ENCODE results near the gene DNAJC21. TPM values are rescaled to one million over a fixed set of nuclear protein-coding genes. Genes with fewer than 3 reads are reported as not detected.
A peak's percentile ranks its signal among the peaks of the same experiment; 100 is the strongest.

Gene DNAJC21
- total and polyA plus RNA-seq, 9 of the 15 experiments (the other 6 are each of a cell fraction or from before 2014, with no cell fraction given) = 26.6 to 105 (median 70.7) TPM

- no TSS peak for BruUV-seq (replicated peaks)
- Histone ChIP-seq H3K4me2 (ENCODE audit: insufficient read depth, low read length) (peak overlapping the region; percentile 37; the same call in 1 of the 2 replicates), H3K27me3 (ENCODE audit: control insufficient read depth in 2 of 2, insufficient read depth in 2 of 2, low read length in 2 of 2) (no peaks in the 10 kb centered on the region), H4K20me1 (replicated peaks; ENCODE audit: control insufficient read depth, insufficient read depth, low read length) (no peaks in the 10 kb centered on the region), H3K4me1 (replicated peaks in 1 of 2; ENCODE audit: control insufficient read depth in 2 of 2, insufficient read depth in 2 of 2, low read length in 2 of 2) (peaks cover 15 to 24% of the 10 kb centered on the region in 2 experiments), H3K36me3 (ENCODE audit: control insufficient read depth, insufficient read depth, low read length) (peaks cover 93% of the 10 kb centered on the region), H2AFZ (ENCODE audit: low read depth, low read length) (no peak overlapping the region), H3K9me3 (replicated peaks; ENCODE audit: control insufficient read depth, insufficient read depth, low read depth, low read length) (no peaks in the 10 kb centered on the region), H3K4me3 (no peak overlapping the region), H3K9ac (ENCODE audit: insufficient read depth in 1 of 2, low read depth in 2 of 2, low read length in 2 of 2) (peak overlapping the region; percentile 18 to 59; a peak in 2 of 4 replicates), H3K9me1 (ENCODE audit: control insufficient read depth, insufficient read depth, low read length) (no peaks in the 10 kb centered on the region), H3K79me2 (ENCODE audit: control insufficient read depth, insufficient read depth, low read length) (peaks cover 70% of the 10 kb centered on the region), H3K27ac (ENCODE audit: extremely low read depth, low read depth, low read length) (peak overlapping the region; percentile 78)
- in situ Hi-C loops (cut with MboI) (loop anchor here (25.0 kb wide), 1 partner anchor 1462 kb away; no protein-coding TSS in a partner anchor), intact Hi-C loops (cut with micrococcal nuclease) (no loop called here)
- FAIRE-seq (peak; percentile 89), ATAC-seq (peak; percentile 88), DNase-seq (ENCODE audit: extremely low read depth in 1 of 4, low spot score in 3 of 4) (peak; percentile 54 to 93 (median 70))
- 22% methylated on average over 3 of the region's 3 CpGs for WGBS (ENCODE audit: insufficient coverage, low coverage, missing lambda C conversion rate)
- ChIA-PET POLR2A (interaction anchor here (0.6 to 4.2 kb wide), 6 partner anchors 8 to 197 kb away, joined by 3 to 37 read pairs (median 3); partner anchors contain the start of genes BRIX1 and RAD1), CTCF (ENCODE audit: low intra/inter-chr PET ratio) (no interaction called here)
- TF ChIP-seq SAP30 (IDR thresholded peaks at IDR 0.05; ENCODE audit: borderline replicate concordance, insufficient read depth, low read depth, low read length, poor library complexity, severe bottlenecking) = no peak
- TF ChIP-seq ZBTB40 (IDR thresholded peaks at IDR 0.05) = 0 out of 2 replicates have a peak, but pooled peaks have one; percentile 14
- TF ChIP-seq ZBTB40 (CRISPR knock-in tag; IDR thresholded peaks at IDR 0.05) = no peak
- no peak for TF ChIP-seq CBX3 (IDR thresholded peaks at IDR 0.05; ENCODE audit: borderline replicate concordance in 1 of 2, low read length in 2 of 2)
- 0 out of 2 replicates have a peak, but pooled peaks have one; percentile 17 for TF ChIP-seq PKNOX1 (IDR thresholded peaks at IDR 0.05)
- no peak for TF ChIP-seq MXI1 (IDR thresholded peaks at IDR 0.05; ENCODE audit: low read depth, low read length)
- no peak; the same call in 1 of the 2 replicates for TF ChIP-seq POLR2AphosphoS2 (IDR thresholded peaks at IDR 0.05; ENCODE audit: low read length)
- no peak for TF ChIP-seq TFE3 (CRISPR knock-in tag; IDR thresholded peaks at IDR 0.05)
Observed at GRCh38 chr5:34923694-34924461, 5.5 kb upstream of the DNAJC21 start.
